CD14-positive monocyte (primary cell): ENCODE data around the gene ADGRG6. TPM values are rescaled to one million over a fixed set of nuclear protein-coding genes. Genes with fewer than 3 reads are reported as not detected.
A peak's percentile ranks its signal among the peaks of the same experiment; 100 is the strongest.

Experiments used
- DNase-seq, 3 donors: peaks; one replicate each; pipeline ENCODE4 v3.0.0-alpha.2; 2011 to 2022
- H2AFZ ChIP-seq: 2 replicates; pipeline ENCODE4 v1.6.0; 2012; ENCODE audit warnings: mild to moderate bottlenecking, low read depth, low read length, inconsistent platforms; ENCODE audit not compliant: insufficient read depth, poor library complexity, severe bottlenecking
- H3K27ac ChIP-seq, 2 donors: 1 replicate in 1 of 2; 2 replicates in 1 of 2; pipeline ENCODE4 v1.5.1; 2012 to 2013; ENCODE audit warnings: low read length in 2 of 2, control low read depth in 1 of 2, inconsistent platforms in 1 of 2, low read depth in 1 of 2, mild to moderate bottlenecking in 1 of 2
- H3K27me3 ChIP-seq, 2 donors: one replicate each; pipeline versions ENCODE4 v1.6.0 to v1.6.1; 2011 to 2013; ENCODE audit warnings: low read length in 2 of 2; ENCODE audit not compliant: control insufficient read depth in 2 of 2, insufficient read depth in 2 of 2
- H3K36me3 ChIP-seq, 2 donors: replicated peaks in 1 of 2; 1 replicate in 1 of 2; 2 replicates in 1 of 2; pipeline versions ENCODE4 v1.5.1 to v1.6.1; 2012 to 2013; ENCODE audit warnings: low read length in 2 of 2, control low read depth in 1 of 2, inconsistent platforms in 1 of 2, mild to moderate bottlenecking in 1 of 2; ENCODE audit not compliant: insufficient read depth in 2 of 2, control insufficient read depth in 1 of 2
- H3K4me1 ChIP-seq, 2 donors: 1 replicate in 1 of 2; 2 replicates in 1 of 2; pipeline versions ENCODE4 v1.5.1 to v1.6.1; 2012 to 2013; ENCODE audit warnings: low read length in 2 of 2, control low read depth in 1 of 2, inconsistent platforms in 1 of 2, mild to moderate bottlenecking in 1 of 2, moderate library complexity in 1 of 2; ENCODE audit not compliant: insufficient read depth in 2 of 2, control insufficient read depth in 1 of 2
- H3K4me2 ChIP-seq: replicated peaks from 2 replicates; pipeline ENCODE3; 2012; ENCODE audit warnings: low read length, moderate library complexity, mild to moderate bottlenecking; ENCODE audit not compliant: poor library complexity, severe bottlenecking; ENCODE audit errors: extremely low read depth
- H3K4me3 ChIP-seq, 3 experiments: fragments of 200-600 bp in 1 of 3; sonication (generic) in 1 of 3; replicated peaks in 1 of 3; 1 replicate in 2 of 3; 2 replicates in 1 of 3; pipeline ENCODE4 v1.5.1; 2011 to 2013; ENCODE audit warnings: low read length in 3 of 3, mild to moderate bottlenecking in 3 of 3, control low read depth in 2 of 3, low read depth in 2 of 3, inconsistent platforms in 1 of 3, moderate library complexity in 1 of 3
- H3K79me2 ChIP-seq: 2 replicates; pipeline ENCODE4 v1.6.0; 2012; ENCODE audit warnings: mild to moderate bottlenecking, control low read depth, inconsistent platforms, low read length, moderate library complexity; ENCODE audit not compliant: insufficient read depth
- H3K9ac ChIP-seq: 2 replicates; pipeline ENCODE4 v1.6.0; 2017; ENCODE audit warnings: low read length, mild to moderate bottlenecking; ENCODE audit not compliant: insufficient read depth, poor library complexity, severe bottlenecking
- H3K9me3 ChIP-seq, 2 donors: replicated peaks in 1 of 2; 1 replicate in 1 of 2; 2 replicates in 1 of 2; pipeline versions ENCODE4 v1.5.1 to v1.6.1; 2012 to 2013; ENCODE audit warnings: low read length in 2 of 2, control low read depth in 1 of 2; ENCODE audit not compliant: control insufficient read depth in 1 of 2, insufficient read depth in 1 of 2
- H4K20me1 ChIP-seq: 2 replicates; pipeline ENCODE4 v1.6.0; 2012; ENCODE audit warnings: mild to moderate bottlenecking, low read length, control low read depth, moderate library complexity; ENCODE audit not compliant: insufficient read depth
- H3K27ac Mint-ChIP-seq, 7 donors: one replicate each; pipeline ENCODE4 v1.8.0; 2020; ENCODE audit warnings: mild to moderate bottlenecking in 7 of 7, mixed read lengths in 7 of 7, moderate library complexity in 6 of 7, inconsistent platforms in 2 of 7
- H3K27me3 Mint-ChIP-seq, 3 donors: one replicate each; pipeline ENCODE4 v1.8.0; 2021 to 2022; ENCODE audit warnings: low read depth in 3 of 3, mild to moderate bottlenecking in 3 of 3, mixed read lengths in 3 of 3, moderate library complexity in 3 of 3, inconsistent platforms in 1 of 3
- H3K36me3 Mint-ChIP-seq, 2 donors: one replicate each; pipeline ENCODE4 v1.8.0; 2020; ENCODE audit warnings: mixed read lengths in 2 of 2, inconsistent platforms in 1 of 2, mild to moderate bottlenecking in 1 of 2
- H3K4me1 Mint-ChIP-seq: one replicate; pipeline ENCODE4 v1.8.0; 2020; ENCODE audit warnings: mild to moderate bottlenecking, mixed read lengths
- H3K4me3 Mint-ChIP-seq, 2 donors: one replicate each; pipeline ENCODE4 v1.8.0; 2020; ENCODE audit warnings: mild to moderate bottlenecking in 2 of 2, mixed read lengths in 2 of 2, moderate library complexity in 1 of 2
- H3K9me3 Mint-ChIP-seq, 7 donors: one replicate each; pipeline ENCODE4 v1.8.0; 2020 to 2022; ENCODE audit warnings: mixed read lengths in 7 of 7, mild to moderate bottlenecking in 6 of 7, moderate library complexity in 6 of 7, inconsistent platforms in 2 of 7
- WGBS: methylation state at CpG from one replicate; pipeline ENCODE4 v1.1.5; 2013; ENCODE audit warnings: missing lambda C conversion rate; ENCODE audit not compliant: insufficient coverage; 5-methylcytosine and 5-hydroxymethylcytosine counted together
- intact Hi-C, 2 donors: fragments of 100-400 bp; cut with micrococcal nuclease; formaldehyde crosslinking; loops; one replicate each; pipeline versions ENCODE4 v1.15.0 to v1.15.1; 2023
- polyA plus RNA-seq, 3 donors: library from polyadenylated mRNA; depleted of rRNA in 1 of 3; unstranded in 2 of 3; stranded (reverse) in 1 of 3; fragments of 300-500 nt in 2 of 3; fragments of >200 nt in 1 of 3; fragmentation: Illumina TruSeq in 2 of 3; gene quantifications; 1 replicate in 2 of 3; 2 replicates in 1 of 3; pipeline ENCODE4 v1.2.3, GENCODE V29; 2012 to 2021
- TF ChIP-seq, protein P1 (sequence below): fragments of 200-600 bp; IDR thresholded peaks from one replicate; pipeline ENCODE4 v1.8.0; 2022; ENCODE audit warnings: antibody characterized with exemption, mild to moderate bottlenecking

ADGRG6 gene
- polyA plus RNA-seq, 3 donors = 0.18 to 0.31 TPM; not detected in 1

GRCh38 chr6:142387997-142388815 lies 86.4 kb downstream of the ADGRG6 start:
- no peaks in the 10 kb centered on the region for H3K4me1 ChIP-seq
- no peak overlapping the region for H3K4me3 ChIP-seq
- no peaks in the 10 kb centered on the region for H3K27me3 Mint-ChIP-seq
- no peaks in the 10 kb centered on the region for H4K20me1 ChIP-seq
- peaks cover 0 to 2% (median 0%) of the 10 kb centered on the region in 7 donors for H3K9me3 Mint-ChIP-seq
- no peak overlapping the region for H2AFZ ChIP-seq
- no peaks in the 10 kb centered on the region for H3K36me3 ChIP-seq
- DNase-seq = peak; percentile 13 to 40 (median 28)
- no peak overlapping the region for H3K27ac Mint-ChIP-seq
- H3K4me3 Mint-ChIP-seq = no peak overlapping the region
- no peaks in the 10 kb centered on the region for H3K4me1 Mint-ChIP-seq
- TF ChIP-seq, protein P1, sequence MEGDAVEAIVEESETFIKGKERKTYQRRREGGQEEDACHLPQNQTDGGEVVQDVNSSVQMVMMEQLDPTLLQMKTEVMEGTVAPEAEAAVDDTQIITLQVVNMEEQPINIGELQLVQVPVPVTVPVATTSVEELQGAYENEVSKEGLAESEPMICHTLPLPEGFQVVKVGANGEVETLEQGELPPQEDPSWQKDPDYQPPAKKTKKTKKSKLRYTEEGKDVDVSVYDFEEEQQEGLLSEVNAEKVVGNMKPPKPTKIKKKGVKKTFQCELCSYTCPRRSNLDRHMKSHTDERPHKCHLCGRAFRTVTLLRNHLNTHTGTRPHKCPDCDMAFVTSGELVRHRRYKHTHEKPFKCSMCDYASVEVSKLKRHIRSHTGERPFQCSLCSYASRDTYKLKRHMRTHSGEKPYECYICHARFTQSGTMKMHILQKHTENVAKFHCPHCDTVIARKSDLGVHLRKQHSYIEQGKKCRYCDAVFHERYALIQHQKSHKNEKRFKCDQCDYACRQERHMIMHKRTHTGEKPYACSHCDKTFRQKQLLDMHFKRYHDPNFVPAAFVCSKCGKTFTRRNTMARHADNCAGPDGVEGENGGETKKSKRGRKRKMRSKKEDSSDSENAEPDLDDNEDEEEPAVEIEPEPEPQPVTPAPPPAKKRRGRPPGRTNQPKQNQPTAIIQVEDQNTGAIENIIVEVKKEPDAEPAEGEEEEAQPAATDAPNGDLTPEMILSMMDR = peak; percentile 69
- H3K27me3 ChIP-seq = no peaks in the 10 kb centered on the region
- no peaks in the 10 kb centered on the region for H3K36me3 Mint-ChIP-seq
- no peak overlapping the region for H3K9ac ChIP-seq
- intact Hi-C loops = loop anchor here (5.0 kb wide), 2 partner anchors 231 to 241 kb away; partner anchors contain the start of genes NMBR (in 1 of the 2) and VTA1 (in 1 of the 2)
- H3K9me3 ChIP-seq = no peaks in the 10 kb centered on the region
- WGBS = no CpG with 5 or more reads among the region's 4 CpGs
- no peaks in the 10 kb centered on the region for H3K79me2 ChIP-seq
- no peak overlapping the region for H3K27ac ChIP-seq
- no peak overlapping the region for H3K4me2 ChIP-seq

GRCh38 chr6:142395266-142395665 lies 93.5 kb downstream of the ADGRG6 start:
- no peak overlapping the region for H3K27ac Mint-ChIP-seq
- whole genome bisulfite sequencing = no CpG with 5 or more reads among the region's 3 CpGs
- DNase-seq = no peak
- Histone ChIP-seq H3K9ac (no peak overlapping the region), H3K4me1 (no peaks in the 10 kb centered on the region), H2AFZ (no peak overlapping the region), H3K4me2 (no peak overlapping the region), H4K20me1 (no peaks in the 10 kb centered on the region), H3K4me3 (no peak overlapping the region), H3K79me2 (no peaks in the 10 kb centered on the region), H3K27me3 (no peaks in the 10 kb centered on the region), H3K9me3 (no peaks in the 10 kb centered on the region), H3K27ac (no peak overlapping the region), H3K36me3 (no peaks in the 10 kb centered on the region)
- intact Hi-C loops = no loop called here
- no peak overlapping the region for H3K4me3 Mint-ChIP-seq
- H3K4me1 Mint-ChIP-seq = no peaks in the 10 kb centered on the region
- no peaks in the 10 kb centered on the region for H3K9me3 Mint-ChIP-seq
- peaks cover 0 to 2% (median 0%) of the 10 kb centered on the region in 3 donors for H3K27me3 Mint-ChIP-seq
- TF ChIP-seq, protein P1 = no peak
- H3K36me3 Mint-ChIP-seq = no peaks in the 10 kb centered on the region
